ENCODE results near the gene ANKRD9. TPM values are rescaled to one million over a fixed set of nuclear protein-coding genes. Genes with fewer than 3 reads are reported as not detected.
A peak's percentile ranks its signal among the peaks of the same experiment; 100 is the strongest.

The ANKRD9 gene
- total RNA-seq, 1 experiment from 2014 or later = 25.0 TPM

DNA sequence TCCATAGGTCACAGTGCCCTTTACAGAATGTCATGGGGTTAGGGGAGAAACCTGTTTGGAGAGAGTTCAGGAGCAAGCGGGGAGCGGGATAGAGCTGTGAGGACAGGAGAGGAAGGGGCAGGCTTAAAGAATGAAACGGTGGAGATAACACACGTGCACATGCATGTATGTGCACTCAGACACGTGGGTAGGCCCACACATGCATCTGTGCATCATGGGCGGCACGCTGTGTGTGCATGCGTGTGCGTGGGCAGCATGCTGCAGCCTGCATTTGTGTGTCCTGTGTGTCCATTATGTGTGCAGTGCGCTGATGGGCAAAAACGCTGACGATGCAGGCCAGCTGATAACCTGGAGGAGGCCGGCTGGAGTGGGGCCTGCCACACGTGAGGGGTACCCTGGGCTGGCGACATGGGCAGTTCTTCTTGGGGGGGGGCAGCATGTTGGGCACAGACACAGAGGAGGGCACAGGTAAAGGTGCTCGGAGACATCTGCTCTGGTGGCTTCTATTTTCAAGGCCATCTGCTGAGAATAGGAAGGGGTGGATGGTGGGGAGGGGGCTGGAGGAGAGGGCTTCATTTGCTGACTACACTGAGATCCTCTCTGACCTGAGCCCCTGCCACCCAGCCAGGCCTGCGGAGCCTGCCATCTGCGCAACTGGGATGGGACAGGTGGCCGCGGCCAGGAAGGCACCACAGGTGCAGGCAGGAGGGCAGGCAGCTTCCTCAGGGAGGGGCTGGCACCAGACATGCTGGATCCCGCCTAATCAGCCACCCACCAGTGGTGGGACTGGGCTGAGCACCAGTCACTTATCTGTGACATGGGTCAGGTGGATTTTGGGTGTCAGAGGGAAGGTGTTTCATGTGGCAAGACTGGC lies 4.6 kb upstream of the ANKRD9 start:
- DNase-seq (ENCODE audit: low read depth) = no peak

DNA sequence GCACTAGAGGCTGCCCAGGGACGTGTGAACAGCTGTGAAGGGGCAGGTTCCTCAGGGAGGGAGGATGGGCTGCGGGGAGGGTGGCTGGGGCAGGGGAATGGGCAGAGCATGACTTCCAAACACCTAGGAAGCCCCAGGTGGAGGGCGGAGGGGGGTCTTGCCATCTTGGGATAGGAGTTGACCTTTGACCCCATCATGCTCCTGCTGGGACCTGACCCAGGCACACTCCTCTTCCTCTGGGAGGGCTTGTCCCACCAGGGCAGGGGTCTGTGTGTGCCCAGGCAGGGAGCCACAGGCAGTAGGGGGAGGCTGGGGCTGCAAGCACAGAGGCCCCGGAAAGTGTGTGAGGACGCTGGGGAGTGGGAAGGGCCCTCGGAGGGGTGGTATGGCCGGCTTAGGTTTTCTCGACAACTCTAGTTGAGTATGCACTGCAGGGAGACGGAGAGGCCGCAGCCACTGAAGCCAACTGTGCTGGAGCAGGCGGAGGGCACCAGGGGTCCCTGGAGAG lies 3.3 kb upstream of the ANKRD9 start:
- DNase-seq (ENCODE audit: low read depth) = no peak

DNA sequence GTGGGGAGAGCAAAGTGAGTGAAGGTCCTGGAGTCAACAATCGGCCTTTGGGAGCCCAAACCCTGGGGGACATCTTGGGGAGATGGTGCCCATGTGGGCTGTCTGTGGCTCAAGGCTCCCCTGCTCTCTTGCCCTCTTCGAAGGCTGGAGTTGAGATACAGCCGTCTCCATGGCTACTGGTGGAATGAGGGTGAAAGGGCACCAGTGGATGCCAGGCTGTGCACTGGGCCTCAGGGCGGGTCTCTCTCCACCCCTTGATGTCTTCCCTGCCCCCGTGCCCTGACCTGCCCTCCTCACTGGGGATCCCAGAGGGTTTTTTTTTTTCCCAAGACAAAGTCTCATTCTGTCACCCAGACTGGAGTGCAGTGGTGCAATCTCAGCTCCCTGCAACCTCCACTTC lies 2.0 kb upstream of the ANKRD9 start:
- DNase-seq (ENCODE audit: low read depth) = no peak

DNA sequence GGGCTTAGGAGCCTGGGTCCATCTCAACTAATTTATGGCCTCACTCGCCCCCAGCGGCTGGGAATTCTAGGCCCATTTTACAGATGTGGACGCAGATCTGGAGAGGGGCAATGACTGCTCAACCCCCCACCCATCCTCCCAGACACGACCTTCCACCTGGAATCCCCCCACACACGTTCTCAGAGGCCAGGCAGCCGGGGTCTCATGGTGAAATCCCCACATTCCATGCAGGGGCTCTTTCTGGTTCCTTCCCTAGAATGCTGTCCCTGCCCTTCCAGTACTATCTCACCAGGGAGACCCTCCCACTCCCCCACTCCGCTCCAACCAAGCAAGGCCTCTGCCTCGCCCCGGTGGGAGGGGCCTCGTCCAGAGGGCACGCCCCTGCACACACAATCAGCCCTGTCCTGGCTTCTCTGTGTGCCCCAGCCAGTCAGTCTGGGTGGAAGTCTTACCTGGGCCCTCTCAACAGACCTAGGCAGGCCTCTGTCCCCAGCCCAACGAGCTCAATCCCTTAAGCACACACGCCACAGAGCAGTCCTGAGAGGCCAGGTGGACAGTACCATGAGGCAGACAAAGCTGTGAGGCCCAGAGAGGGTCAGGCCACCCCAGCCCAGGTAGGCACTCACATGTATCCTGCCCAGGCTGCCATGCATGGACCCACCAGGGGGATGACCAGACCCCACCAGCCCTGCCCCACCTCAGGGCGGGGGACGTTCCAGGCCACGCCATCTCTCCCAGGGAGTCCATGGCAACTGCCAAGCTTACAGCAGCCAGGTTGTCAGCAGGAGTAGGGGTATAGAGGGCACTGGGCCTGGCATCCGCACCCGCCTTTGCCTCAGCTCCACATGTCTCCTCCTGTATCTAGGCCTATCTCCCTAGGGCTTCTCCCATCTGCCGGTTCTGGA lies 1.3 kb upstream of the ANKRD9 start:
- DNase-seq (ENCODE audit: low read depth) = peak; percentile 42

DNA sequence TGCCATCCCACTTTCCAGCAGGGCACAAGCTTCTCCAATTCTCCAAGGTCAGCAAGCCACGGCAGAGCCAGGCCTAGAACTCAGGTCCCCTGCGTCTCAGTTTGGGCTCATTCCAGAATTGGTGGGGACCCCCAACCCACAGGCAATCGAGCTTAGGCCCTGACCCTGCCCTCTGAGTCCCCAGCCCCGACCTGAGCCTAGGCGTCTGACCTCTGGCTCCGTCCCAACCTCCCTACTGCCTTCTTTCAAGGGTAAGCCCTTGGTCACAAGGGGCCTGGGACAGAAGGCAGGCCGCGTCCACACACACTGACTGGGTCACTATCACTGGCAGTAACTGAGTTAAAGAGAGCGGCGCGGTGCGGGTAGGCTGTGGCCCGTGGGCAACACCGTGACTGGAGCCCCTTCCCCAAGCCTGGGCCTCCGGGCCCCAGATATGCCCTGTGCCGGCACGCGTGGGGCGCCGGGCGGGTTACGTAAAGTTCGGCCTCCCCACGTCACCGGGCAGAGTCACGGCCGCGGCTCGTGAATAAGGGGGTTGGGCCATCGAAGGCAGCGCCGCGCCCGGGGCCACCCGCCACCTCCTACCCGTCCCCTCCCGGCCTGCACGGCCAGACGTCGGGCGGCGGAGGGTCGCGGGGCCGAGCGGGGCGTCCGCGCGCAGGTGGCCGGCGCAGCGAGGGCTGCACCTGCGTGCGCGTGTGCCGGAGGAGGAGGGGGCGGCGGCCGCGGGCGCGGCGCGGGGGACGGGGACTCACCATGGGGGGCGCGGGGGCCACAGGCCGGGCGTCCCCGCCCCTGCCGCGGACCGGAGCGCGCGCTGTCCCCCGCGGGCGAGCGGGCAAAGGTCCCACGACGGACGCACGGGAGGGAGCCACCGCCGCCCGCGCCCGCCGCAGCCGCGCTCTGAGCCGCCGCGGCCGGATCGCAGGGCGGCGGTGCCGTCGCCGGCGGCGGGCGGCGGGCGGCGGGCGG lies 516 bp downstream of the ANKRD9 start:
- no peak for DNase-seq (ENCODE audit: low read depth)

DNA sequence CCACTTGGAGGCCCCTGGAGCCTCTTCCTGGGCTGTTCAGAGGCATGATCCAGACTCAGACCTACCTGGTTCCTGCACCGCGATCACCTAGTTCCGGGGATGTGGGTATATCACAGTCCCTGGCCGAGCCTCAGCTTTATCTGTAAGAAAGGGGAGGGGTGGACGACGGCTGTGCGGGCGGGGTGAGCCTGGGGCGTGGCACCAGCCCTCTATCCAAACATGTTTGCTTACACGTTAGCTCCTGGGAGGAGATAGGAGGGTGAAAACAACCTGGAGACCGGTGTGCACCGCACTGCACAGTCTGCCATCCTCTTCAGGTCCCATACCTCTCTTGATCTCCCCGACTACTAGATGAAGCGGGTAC lies 1.2 kb downstream of the ANKRD9 start:
- no peak for DNase-seq (ENCODE audit: low read depth)

DNA sequence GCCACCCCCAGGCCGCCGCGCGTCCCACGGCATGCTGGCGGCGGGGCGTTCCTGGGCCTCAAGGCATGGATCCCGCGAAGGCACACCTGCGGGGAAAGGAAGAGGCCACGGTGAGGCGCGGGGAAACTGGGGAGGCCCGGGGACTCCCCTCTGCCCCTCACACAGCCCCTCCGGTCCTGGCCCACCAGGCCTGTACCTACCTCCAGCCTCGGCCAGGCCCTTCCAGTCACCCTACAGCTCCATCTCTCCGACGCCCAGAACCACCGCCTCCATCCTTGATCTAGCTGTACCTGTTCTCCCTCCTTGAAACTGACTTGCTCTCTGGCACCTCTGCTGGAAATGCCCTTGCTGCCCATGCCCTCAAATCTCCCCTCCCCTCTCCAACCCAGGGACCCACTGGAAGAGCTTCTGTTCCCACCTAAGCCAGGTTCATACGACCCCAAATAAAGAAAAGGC lies 1.7 kb downstream of the ANKRD9 start:
- no peak for DNase-seq (ENCODE audit: low read depth)

DNA sequence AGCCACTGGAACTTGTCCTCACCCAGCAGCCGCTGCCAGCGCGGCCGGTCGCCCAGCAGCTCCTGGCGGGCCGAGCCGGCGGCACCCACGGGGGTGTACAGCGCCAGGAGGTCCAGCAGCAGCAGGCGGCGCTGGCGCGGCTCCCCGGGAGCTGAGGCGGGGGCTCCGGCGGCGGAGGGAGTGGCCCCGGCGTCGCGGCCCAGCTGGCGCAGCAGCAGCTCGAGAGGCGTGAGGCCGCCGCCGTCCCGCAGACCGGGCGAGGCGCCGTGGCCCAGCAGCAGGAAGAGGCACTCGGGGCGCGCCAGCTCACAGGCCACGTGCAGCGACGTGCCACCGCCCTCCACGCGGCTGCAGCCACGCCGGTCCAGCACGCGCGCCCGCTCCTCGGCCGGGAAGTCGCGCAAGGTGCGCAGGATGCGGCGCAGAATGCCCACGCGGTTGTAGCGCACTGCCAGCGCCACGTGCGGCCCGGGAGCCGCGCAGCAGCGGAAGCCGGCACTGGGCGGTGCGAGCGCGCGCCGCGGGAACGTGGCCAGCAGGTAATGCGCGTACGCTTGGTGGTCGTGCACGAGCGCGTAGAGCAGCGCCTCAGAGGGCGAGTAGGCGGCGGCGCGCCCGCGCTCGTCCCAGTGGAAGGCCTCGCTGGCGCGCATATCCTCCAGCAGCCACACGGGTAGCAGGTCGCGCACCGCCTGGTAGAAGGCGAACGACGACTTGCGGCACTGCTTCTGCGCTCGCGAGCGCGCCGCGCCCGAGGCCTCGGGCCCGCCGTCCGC lies 2.3 kb downstream of the ANKRD9 start:
- no peak for DNase-seq (ENCODE audit: low read depth)

DNA sequence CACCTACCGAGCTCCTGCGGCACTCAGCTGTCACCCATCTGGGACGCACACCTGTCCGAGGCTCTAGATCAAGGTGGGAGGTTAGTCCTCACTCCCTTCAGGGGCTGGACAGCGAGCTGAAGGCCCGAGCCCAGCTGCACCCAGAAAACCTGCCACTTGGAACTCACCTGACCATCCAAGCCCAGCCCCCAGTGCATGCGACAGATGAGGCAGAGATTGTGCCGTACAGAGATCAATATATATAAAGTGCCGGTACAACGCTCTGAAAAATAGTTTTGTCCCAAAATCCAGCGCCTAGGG lies 3.0 kb downstream of the ANKRD9 start:
- no peak for DNase-seq (ENCODE audit: low read depth)

DNA sequence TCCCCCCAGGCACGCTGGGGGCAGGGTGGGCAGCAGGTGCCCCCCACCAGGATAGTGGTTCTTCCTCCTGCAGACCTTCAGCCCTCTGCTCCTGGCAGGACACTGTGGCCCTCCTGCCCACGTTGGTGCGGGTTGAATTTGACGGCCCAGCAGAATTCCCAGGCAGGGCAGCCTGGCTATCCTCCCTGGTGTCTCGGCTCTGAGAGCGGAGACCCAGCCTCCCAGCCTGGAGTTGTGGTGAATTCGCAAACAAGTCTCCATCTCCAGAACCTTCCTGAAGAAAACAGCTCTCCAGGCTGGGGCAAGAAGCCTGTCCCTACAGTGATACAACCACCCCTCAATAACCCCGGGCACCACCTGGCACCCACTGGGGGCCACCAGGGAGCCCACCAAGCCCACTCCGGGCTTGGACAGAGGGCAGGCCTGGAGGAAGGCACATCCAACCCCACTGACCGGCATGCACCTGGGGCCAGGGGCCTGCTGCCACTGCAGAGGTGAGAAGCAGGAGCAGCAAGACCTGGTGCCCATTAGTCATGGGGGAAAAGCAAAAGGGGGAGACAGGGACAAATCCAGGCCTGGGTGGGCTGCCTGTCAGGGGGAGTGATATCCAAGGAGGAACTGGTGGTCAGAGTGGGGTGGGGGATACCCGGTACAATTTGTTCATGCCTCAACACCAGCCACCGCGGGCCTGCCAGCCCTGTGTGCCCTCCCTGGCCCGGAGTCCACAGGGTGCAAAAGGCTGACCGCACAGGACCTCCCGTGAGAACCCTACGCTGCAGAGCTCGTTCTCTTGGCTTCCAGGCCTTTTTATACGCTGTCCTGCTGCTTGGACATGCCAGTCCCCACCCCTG lies 3.6 kb downstream of the ANKRD9 start:
- no peak for DNase-seq (ENCODE audit: low read depth)

DNA sequence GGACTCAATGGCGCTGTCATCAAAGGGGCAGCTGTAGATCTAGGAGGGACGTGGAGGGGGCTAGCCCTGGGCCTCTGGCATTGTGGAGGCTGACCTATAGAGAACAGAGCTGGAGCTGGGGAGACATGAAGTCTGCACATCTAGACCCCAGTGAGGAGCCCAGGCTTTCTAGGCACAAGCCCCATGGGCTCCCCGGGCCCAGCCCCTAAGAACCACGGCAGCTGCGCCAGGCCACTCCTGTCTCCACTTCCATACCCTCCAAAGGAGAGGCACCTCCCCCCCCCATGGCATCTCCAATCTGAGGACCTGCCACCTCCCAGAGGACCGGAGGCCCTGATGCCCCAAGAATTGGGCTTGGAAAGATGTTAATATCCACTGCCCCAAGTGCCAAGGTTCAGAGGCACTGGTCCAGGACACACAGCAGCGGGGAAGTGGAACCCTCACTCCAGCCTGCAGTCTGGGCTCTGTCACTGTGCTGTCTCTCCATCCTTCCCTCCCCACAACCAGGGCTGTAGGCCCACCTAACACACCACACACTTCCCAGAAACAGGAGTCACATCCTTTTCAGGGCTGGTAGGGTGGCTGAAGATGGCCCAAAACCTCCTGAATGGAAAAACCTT lies 4.5 kb downstream of the ANKRD9 start:
- no peak for DNase-seq (ENCODE audit: low read depth)

DNA sequence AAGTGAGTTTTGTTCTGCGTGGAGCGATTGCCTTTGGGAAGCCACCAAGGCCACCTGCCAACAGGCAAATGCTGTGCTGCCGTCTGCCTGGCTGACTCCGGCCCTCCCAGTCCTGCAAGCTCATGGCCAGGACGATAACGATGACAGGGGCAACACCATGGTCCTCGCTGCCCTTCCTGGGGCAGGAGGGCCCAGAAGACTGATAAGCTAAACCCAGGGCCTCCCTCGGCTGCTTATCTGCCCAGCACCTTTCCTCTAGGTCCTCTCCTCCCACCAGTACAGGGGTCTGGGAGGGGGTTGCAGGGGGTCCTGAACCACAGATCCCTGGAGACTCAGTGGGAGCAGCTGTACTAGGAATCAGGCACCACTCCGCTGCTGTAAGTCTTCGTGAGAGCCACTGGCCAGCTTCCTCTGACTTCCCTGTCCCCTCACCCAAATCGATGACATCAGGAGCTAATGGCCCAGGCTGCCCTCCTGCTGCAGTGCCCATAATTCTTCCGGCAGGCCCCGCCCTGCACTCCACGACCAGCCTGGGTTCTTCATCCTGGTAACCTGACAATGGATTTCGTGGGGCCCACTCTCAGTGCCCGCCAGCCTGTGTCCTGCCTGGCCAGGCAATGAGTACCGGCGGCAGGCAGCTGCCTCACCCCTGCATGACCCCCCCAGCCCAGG lies 5.1 kb downstream of the ANKRD9 start:
- DNase-seq (ENCODE audit: low read depth) = no peak

DNA sequence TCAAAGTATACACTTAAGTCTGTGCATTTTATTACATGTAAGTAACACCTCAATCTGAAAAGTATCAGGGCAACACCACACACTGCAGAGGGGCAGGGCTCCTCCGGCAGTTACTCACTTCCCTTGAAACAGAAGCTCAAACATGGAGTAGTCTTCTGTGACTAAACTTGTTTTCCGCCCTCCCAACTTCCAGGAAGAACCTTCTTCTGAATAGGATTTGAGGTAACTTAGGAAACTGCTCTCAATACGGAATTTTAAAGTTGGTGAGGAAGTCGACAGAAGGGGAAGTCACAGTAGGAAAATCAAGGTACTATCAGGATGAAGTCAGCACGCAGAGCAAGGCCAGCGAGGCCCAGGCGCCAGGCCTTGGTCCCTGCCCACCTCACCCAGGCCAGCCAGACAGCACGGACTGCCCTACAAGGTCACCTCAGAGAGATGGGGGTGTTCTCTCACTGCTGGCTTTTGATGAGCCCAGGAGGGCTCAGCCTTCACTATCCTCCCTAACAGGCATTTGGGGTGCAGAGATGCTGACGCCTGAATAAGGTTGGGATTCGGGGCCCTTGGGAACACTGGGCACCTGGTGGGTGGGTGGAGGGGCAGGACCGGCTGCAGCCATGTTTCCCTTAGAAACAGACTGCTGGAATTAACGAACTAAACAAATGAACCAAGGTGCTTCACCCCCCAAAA lies 5.8 kb downstream of the ANKRD9 start:
- no peak for DNase-seq (ENCODE audit: low read depth)

DNA sequence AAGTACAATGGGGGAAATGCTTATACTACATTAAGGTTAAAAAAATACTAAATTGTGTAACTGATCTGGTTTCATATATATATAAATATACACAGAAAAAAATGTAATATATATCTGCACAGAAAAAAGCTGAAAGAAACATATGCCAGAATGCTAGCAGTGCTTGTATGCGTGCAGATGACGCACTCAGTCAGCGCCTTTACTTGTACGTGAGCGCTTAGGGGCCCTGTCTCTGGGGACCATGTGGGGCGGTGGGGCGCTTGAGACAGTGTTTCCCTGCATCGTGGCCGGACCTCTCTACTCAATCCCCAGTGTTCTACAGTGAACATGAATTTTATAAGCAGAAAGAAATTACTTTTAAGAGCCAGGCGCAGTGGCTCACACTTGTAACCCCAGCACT lies 7.0 kb downstream of the ANKRD9 start:
- DNase-seq (ENCODE audit: low read depth) = no peak

DNA sequence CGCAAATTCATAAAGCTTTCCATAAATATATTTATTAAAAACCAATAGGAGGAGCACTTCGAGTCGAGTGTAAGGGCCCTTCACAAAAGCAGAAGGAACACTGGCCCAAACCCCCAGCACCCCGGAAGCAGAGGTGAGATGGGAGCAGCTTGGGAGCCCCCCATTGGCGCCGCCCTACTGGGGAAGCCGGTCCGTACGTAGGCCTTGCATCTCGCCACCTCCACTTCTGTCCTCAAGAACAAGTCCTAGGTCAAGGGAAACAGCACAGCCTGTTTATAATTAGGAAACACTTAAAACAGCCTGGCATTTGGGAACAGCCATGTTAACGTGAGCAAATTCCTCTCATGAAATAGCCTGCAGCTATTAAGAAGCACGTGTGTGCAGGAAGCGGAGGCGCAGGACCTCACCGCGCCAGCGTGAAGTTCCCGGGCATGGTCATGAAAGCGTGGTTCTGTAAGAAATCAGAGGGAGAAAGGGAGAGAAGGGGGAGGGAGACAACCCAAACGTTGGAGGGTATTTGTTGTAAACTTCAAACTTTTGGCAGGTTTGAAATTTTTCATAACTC lies 7.7 kb downstream of the ANKRD9 start:
- no peak for DNase-seq (ENCODE audit: low read depth)

DNA sequence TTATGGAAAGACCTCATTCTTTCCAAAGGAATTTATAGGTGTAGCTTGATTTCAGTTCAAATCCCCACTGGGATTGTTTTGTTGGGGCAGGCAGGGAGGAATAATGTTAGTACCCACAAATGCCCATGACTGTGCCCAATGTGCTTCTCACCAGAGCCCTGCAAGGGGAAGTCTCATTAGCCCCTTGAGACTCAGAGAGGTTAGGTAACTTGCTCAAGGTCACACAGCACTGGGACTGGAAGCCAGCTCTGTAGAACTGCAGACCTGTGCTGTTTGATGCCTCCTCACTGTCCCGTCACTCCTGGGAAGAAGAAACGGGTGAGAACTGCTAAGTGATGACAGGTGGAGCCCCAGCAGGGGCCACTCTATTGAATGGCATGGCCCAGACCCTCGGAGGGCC lies 8.9 kb downstream of the ANKRD9 start:
- no peak for DNase-seq (ENCODE audit: low read depth)

DNA sequence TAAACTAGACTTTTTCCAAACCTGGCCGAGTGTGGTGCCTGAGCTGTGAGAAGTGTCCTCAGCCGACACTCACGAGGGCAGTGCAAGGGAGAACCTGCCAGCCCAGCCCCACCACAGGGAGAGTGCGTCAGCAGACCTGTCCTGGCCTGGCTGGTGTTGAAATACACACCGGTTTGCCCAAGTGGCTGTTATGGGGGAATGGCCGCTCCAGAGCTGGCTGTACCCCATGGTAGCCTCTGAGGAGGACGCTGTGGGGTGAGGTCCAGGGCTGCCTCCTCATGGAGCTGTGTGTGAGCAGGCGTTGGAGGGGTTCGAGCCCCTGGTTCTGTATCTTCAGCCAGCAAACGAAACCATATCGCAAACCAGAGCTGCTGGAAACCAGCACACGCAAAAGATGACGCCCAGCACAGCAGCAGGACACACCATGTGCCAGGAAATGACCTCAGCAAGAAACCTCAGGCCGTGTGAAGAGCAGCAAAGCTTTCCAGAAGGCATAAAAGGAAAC lies 9.4 kb downstream of the ANKRD9 start:
- DNase-seq (ENCODE audit: low read depth) = peak; percentile 76

Data from Daoy (cell line).